PFSK-1 (cell line): ENCODE data around the gene SLC25A25.

Experiments
- FOXP2 ChIP-seq: optimal IDR thresholded peaks from 2 replicates; pipeline ENCODE3; 2011; ENCODE audit warnings: borderline replicate concordance, control low read depth, inconsistent platforms; ENCODE audit not compliant: insufficient read depth; ENCODE audit errors: extremely low read length, extremely low read depth
- POLR2AphosphoS5 ChIP-seq: IDR thresholded peaks from 2 replicates; pipeline ENCODE4 v1.6.1; 2012; ENCODE audit warnings: low read depth, mild to moderate bottlenecking, control low read depth, low read length, moderate library complexity
- REST ChIP-seq, 2 experiments: IDR thresholded peaks; 2 replicates each; pipeline versions ENCODE4 v1.6.1 to v1.8.0; 2011 to 2012; ENCODE audit warnings: low read depth in 2 of 2, low read length in 2 of 2, control low read depth in 1 of 2, inconsistent platforms in 1 of 2, mild to moderate bottlenecking in 1 of 2, moderate library complexity in 1 of 2; ENCODE audit not compliant: insufficient read depth in 1 of 2
- SIN3A ChIP-seq: IDR thresholded peaks from 2 replicates; pipeline ENCODE4 v1.6.1; 2012; ENCODE audit warnings: mild to moderate bottlenecking, low read length, moderate library complexity, borderline replicate concordance; ENCODE audit not compliant: insufficient read depth
- TAF1 ChIP-seq: IDR thresholded peaks from 2 replicates; pipeline ENCODE4 v1.6.1; 2012; ENCODE audit warnings: low read length, control low read depth, borderline replicate concordance; ENCODE audit not compliant: insufficient read depth

SLC25A25 gene

GRCh38 chr9:128025736-128026135 lies 42.3 kb upstream of the SLC25A25 start:
- TF ChIP-seq REST (IDR thresholded peaks at IDR 0.05; ENCODE audit: insufficient read depth in 1 of 2, low read depth in 2 of 2, low read length in 2 of 2): no peak
- TF ChIP-seq FOXP2: no peak
- no peak for TF ChIP-seq SIN3A
- TF ChIP-seq POLR2AphosphoS5: no peak
- TF ChIP-seq TAF1: no peak

GRCh38 chr9:128026255-128026772 lies 41.7 kb upstream of the SLC25A25 start:
- no peak for TF ChIP-seq FOXP2
- TF ChIP-seq POLR2AphosphoS5: no peak
- TF ChIP-seq TAF1: no peak
- no peak for TF ChIP-seq SIN3A
- no peak for TF ChIP-seq REST (IDR thresholded peaks at IDR 0.05; ENCODE audit: insufficient read depth in 1 of 2, low read depth in 2 of 2, low read length in 2 of 2)

- TF ChIP-seq TAF1 (no peak), FOXP2 (no peak), POLR2AphosphoS5 (no peak), REST (IDR thresholded peaks at IDR 0.05; ENCODE audit: insufficient read depth in 1 of 2, low read depth in 2 of 2, low read length in 2 of 2) (no peak), SIN3A (no peak)
These were observed 41.1 kb upstream of the SLC25A25 start for GRCh38 chr9:128026773-128027541.

GRCh38 chr9:128027705-128028104 lies 40.3 kb upstream of the SLC25A25 start:
- no peak for TF ChIP-seq TAF1
- no peak for TF ChIP-seq FOXP2
- no peak for TF ChIP-seq REST (IDR thresholded peaks at IDR 0.05; ENCODE audit: insufficient read depth in 1 of 2, low read depth in 2 of 2, low read length in 2 of 2)
- no peak for TF ChIP-seq POLR2AphosphoS5
- TF ChIP-seq SIN3A: no peak
